GM18951 (cell line): Measurements from ENCODE around the gene ST8SIA5.

Source experiments
- POLR2A ChIP-seq: IDR thresholded peaks from 4 replicates; pipeline ENCODE4 v1.6.1; 2011; ENCODE audit warnings: mild to moderate bottlenecking; ENCODE audit not compliant: insufficient read length, insufficient read depth; ENCODE audit errors: extremely low read depth
- in situ Hi-C: fragments of 300-500 bp; cut with MboI; formaldehyde crosslinking; loops from one replicate; pipeline ENCODE4 v1.12.0; 2022; ENCODE audit warnings: low sequenced_read_pairs, mixed read lengths, inconsistent platforms; ENCODE audit not compliant: unreplicated experiment

Gene ST8SIA5

GRCh38 chr18:46680784-46681695 is 75.8 kb downstream of the ST8SIA5 start:
- TF ChIP-seq POLR2A, result no peak
- in situ Hi-C loops, result no loop called here

GRCh38 chr18:46679846-46680598 is 76.8 kb downstream of the ST8SIA5 start:
- in situ Hi-C loops, result no loop called here
- TF ChIP-seq POLR2A, result no peak

DNA sequence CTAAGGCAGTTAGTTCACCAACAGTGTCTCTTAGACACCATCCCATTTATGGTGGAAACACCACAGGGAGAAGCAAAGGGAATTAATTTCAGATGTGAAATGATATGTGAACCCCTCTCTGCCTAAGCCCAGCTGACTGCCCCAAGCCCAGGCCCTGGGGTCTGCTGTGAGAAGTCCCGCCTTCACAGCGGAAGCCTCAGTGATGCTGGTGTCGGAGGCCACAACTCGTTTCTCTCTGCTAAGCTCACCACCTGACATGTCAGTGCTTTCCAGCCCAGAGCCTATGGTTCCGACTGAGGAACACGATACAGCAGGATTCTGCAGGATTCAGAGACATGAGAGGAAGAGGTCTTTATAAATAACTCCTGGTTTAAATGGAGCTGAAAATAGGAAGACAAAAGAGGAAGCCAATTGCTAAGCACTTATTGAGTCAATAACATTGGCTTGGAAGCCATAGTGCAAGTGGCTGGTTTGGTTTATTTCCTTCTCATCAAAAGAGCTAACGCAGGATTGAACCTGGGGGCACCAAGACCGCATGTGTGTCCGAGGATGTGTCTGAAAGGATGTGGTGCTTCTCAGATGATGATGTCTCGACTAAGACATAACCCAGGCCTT is 78.0 kb downstream of the ST8SIA5 start:
- no peak for TF ChIP-seq POLR2A
- in situ Hi-C loops, result no loop called here

GRCh38 chr18:46678041-46678440 is 78.8 kb downstream of the ST8SIA5 start:
- TF ChIP-seq POLR2A, result no peak
- in situ Hi-C loops, result no loop called here

DNA sequence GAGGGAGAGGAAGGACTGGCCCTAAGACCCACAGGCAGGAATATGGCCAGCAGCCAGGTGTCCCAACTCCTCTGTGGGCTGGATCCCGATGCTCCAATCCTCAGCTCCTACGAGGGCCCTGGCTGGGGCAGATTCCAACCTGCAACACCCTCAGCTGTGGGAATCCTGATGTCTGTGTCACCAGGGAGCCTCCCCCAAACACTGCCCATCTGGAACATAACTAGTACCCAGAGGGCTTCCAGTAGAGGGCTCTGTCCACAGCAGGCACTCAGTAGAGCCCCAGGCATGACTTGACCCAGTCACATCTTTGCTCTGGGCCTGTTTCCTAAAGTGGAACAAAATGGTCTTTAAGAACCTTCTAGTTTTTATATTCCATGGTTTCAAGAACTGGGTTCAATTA is 79.2 kb downstream of the ST8SIA5 start:
- TF ChIP-seq POLR2A, result no peak
- in situ Hi-C loops, result no loop called here

DNA sequence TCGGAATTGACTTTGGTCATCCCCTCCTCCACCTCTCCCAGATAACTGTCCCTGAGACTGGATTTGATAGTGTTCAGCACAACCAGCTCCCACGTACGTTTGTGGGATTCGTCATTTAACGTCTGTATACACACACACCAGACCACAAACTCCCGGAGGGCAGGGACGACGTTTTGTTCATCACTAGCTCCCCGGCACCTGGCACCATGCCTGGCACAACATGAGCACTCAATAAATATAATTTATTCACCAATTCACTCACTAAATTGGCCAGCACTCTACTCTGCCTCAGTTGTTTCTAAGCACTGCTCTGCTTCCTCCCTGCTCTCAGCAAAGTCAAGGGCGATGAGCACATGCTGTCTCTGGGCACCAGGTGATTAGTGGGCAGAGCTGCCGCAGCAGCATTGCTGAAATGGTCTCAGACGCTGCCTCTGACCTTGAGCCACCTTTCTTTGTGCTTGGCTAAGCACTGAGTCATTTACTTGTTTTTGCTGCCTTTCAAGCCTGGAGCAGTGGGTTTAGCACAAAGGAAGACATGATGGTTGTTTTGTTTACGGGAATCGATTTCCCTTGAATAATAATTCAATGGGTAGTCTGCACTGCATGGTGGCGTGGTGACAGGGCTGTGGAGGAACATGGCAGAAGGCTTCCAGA is 80.5 kb downstream of the ST8SIA5 start:
- in situ Hi-C loops, result no loop called here

DNA sequence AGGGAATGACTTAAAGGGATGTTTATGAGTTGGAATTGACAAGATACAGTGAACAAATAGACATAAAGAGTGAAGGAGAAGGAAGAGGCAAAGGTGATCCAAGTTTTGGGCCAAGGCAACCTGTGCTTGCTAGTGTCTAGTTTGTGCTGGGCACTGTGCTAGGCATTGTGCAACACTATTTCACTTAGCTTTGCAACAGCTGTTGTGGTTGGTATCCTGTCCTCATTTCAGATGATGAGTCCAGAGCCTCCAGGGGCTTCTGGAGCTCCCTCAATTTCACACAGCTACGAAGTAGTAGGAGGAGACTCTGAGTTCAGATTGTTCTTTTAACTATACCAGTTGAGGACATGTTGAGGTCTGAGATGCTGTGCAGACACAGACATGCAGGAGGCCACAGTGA is 81.7 kb downstream of the ST8SIA5 start:
- in situ Hi-C loops, result no loop called here
- TF ChIP-seq POLR2A, result no peak

More for the DNA sequence above, 80.5 kb downstream of the ST8SIA5 start:
- TF ChIP-seq POLR2A, result no peak

DNA sequence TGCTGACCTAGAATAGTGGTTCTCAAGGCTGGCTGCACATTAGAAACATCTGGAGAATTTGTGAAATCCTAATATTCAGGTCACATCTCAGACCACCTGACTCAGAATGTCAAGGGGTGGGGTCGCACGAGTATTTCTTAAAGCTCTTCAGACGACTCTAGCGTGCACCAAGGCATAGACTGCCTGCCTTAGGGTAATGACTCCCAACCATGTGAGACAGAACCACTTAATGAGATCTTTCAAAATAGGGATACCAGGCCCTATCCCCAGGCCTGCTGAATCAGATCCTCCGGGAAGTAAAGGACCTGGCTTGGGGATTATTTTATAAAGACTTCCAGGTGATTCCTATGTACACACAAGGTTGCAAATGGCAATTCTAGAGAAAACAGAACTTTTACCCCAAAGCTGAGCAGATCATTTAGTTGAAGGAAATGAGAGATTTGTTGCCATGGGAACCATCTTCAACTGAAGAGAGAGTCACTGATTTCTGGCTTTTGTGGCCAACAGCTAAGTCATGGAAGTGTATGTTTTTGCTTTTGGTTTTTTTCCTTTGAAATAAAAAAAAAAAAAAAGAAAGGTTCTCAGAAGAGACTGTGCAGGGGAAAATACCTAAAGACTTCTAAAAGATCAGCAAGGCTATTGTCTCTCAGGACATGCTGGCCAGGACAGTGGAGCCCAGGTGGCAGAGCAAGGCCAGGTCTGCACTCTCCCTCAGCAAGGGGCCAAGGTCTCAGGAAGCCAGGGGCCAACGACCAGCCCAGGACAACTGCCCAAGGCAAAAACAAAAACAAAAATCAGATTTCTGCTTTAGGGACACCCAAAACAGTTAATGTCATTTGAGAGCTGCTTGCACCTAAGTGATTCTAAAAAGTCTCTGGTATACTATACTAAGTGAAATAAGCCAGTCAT is 84.5 kb downstream of the ST8SIA5 start:
- in situ Hi-C loops, result loop anchor here (25.0 kb wide), 1 partner anchor 385 kb away; no protein-coding TSS in a partner anchor
- TF ChIP-seq POLR2A, result no peak

DNA sequence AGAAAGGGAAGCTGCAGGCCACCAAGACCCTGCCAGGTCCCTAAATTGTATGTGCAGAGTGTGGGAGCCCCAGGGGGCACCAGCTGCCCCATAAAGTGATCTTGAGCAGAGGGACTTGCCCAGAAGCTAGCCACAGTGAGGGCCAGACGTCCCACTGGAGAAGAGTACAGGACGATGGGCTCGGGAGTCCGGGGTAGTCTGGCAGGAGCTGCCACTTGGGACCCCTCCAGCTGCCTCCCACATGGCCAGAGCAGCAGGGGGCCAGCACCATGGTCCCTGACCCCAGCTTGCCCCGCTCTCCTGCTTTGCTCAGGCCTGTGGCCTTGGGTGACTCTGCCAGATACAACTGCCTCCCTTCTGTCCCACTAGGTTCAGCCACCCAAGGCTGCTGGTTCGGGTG is 88.2 kb downstream of the ST8SIA5 start:
- no peak for TF ChIP-seq POLR2A
- in situ Hi-C loops, result loop anchor here (25.0 kb wide), 1 partner anchor 381 kb away; no protein-coding TSS in a partner anchor

GRCh38 chr18:46668135-46668534 is 88.7 kb downstream of the ST8SIA5 start:
- in situ Hi-C loops, result loop anchor here (25.0 kb wide), 1 partner anchor 381 kb away; no protein-coding TSS in a partner anchor
- no peak for TF ChIP-seq POLR2A

DNA sequence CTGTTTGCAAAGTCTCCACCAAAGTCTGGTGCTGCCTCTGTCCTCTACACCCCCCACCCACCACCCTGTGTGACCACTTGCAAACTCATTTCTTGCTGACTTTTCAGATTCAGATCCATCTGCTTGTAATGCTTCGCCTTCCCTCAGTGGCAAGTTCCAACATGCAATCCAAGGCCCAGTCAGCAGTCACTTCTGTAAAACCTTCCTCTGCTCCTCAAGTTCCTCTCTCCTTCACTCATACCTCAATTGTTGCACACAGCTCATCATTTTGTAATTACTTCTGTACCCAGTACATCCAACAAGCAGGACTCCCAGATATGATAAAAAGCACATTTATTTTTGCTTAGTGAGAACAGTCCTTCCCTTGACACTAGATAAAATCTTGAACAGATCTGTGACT is 93.3 kb downstream of the ST8SIA5 start:
- no peak for TF ChIP-seq POLR2A
- in situ Hi-C loops, result loop anchor here (25.0 kb wide), 1 partner anchor 376 kb away; no protein-coding TSS in a partner anchor
